ENCODE data around the gene HIVEP3. TPM values are rescaled to one million over a fixed set of nuclear protein-coding genes. Genes with fewer than 3 reads are reported as not detected.

Gene HIVEP3
- total RNA-seq, 1 experiment from 2014 or later = 1.4 TPM

DNA sequence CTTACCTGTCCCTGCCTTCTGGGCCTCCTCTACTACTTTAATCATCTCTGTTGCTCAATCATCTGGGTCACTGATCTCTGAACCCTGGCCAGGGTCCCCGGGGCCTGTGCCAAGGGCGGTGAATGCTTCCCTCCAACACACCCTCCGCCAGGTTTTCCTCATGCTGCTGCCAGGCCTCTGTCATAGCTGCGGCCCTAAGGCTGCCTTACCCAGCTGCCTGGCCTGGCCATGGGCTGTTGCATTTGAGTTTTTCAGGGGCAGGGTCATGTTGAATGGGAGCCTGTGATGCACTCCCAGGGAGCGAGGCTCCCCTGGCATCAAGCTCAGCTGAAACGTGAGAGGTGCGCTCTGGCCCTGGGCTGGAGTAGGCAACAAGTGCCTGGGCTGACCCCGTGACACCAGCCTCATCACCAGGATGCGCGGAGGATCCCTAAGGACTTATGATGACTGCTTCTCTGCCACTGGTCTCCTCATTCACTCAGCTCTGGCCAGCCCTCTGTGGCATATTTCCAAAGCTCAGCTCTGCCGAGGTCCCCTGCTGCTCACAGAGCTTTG lies 441.8 kb downstream of the HIVEP3 start:
- no peak for DNase-seq (ENCODE audit: low read depth)
- in situ Hi-C loops (cut with HindIII; ENCODE audit: low pct_unique_long_range_greater_than_20kb, low sequenced_read_pairs) = no loop called here

- DNase-seq (ENCODE audit: low read depth) = no peak
- in situ Hi-C loops (cut with HindIII; ENCODE audit: low pct_unique_long_range_greater_than_20kb, low sequenced_read_pairs) = no loop called here
Measured at GRCh38 chr1:41475859-41476567, 442.7 kb downstream of the HIVEP3 start.

- in situ Hi-C loops (cut with HindIII; ENCODE audit: low pct_unique_long_range_greater_than_20kb, low sequenced_read_pairs) = no loop called here
- DNase-seq (ENCODE audit: low read depth) = no peak
Measured at GRCh38 chr1:41475346-41475745, 443.4 kb downstream of the HIVEP3 start.

DNA sequence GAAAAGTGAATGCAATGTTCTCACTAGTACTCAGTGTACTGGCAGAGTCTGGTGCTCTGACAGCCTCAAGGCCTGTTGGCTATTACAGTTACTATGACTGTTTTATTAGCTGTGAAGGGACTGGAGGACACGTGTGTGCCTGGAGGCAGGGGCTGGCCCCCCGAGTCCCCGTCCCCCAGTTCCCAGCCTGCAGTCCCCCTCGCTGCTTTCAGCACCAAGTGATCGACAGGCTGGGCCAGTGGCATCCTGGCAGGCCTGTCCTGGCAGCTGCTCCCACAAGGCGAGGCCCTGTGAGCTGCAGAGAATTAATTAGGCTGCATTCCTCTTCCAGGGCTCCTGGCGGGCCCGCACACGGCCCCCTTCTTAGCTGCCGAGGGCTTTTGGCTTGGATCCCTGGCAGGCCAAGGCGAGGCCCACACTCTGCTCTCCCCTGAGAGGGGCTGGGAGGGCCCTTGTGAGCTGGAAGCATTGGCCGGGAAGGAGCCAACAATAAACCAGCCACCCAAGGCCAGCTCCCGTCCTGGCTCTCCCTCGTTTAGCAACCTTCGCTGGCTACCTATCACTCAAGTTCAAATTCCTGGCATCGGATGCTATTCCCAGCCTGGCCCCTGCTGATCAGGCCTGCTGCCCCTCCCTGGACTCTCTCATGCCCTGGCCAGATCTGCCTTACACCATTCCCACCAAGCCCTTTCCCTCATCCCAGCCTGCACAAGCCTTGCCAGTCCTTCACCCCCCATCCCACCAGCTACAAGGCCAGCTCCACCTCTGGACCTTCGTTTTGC lies 444.0 kb downstream of the HIVEP3 start:
- no peak for DNase-seq (ENCODE audit: low read depth)
- in situ Hi-C loops (cut with HindIII; ENCODE audit: low pct_unique_long_range_greater_than_20kb, low sequenced_read_pairs) = no loop called here

GRCh38 chr1:41473738-41474362 lies 444.9 kb downstream of the HIVEP3 start:
- no peak for DNase-seq (ENCODE audit: low read depth)
- in situ Hi-C loops (cut with HindIII; ENCODE audit: low pct_unique_long_range_greater_than_20kb, low sequenced_read_pairs) = no loop called here

- in situ Hi-C loops (cut with HindIII; ENCODE audit: low pct_unique_long_range_greater_than_20kb, low sequenced_read_pairs) = no loop called here
- no peak for DNase-seq (ENCODE audit: low read depth)
Measured at GRCh38 chr1:41471658-41472057, 447.1 kb downstream of the HIVEP3 start.

DNA sequence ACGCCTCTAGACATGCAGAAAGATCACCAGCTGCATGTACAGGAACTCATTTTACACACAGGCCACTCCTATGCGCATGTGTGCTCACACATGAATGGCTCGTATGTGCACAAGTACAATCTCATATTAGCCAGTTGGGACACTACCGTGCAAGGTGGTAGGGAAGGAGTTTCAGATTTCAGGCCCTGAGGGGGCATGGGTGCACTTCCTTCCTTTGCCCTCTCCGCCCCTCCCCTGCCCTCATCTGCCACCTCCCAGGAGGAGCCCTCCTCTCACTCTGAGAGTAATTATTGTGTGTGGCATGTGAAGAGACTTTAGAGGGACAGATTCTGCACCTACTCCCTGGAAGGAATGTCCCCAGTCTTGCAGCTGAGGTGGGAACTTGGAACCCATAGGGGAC lies 449.0 kb downstream of the HIVEP3 start:
- DNase-seq (ENCODE audit: low read depth) = no peak
- in situ Hi-C loops (cut with HindIII; ENCODE audit: low pct_unique_long_range_greater_than_20kb, low sequenced_read_pairs) = no loop called here

GRCh38 chr1:41468122-41468762 lies 450.5 kb downstream of the HIVEP3 start:
- no peak for DNase-seq (ENCODE audit: low read depth)
- in situ Hi-C loops (cut with HindIII; ENCODE audit: low pct_unique_long_range_greater_than_20kb, low sequenced_read_pairs) = no loop called here

DNA sequence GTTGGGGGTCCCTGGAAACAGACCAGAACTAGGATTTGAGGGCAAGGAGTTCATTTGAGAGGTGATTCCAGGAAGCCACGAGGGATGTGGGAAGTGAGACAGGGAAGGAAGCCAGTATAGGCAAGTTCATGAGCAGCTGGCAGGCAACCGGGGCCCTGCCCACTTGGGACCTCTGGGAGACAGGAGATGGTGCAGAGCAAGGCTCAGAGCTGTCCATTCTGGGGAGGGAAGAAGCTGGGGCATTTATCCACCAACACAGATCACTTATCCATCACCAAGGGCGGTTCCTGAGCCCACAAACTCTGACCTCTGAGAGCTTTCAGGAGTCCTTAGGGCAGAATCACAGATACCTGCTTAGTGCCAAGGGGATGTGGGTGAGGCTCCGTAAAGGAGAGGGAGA lies 451.0 kb downstream of the HIVEP3 start:
- in situ Hi-C loops (cut with HindIII; ENCODE audit: low pct_unique_long_range_greater_than_20kb, low sequenced_read_pairs) = no loop called here
- no peak for DNase-seq (ENCODE audit: low read depth)

- in situ Hi-C loops (cut with HindIII; ENCODE audit: low pct_unique_long_range_greater_than_20kb, low sequenced_read_pairs) = no loop called here
Measured at GRCh38 chr1:41466146-41466545, 452.6 kb downstream of the HIVEP3 start.

GRCh38 chr1:41465741-41466140 lies 453.0 kb downstream of the HIVEP3 start:
- in situ Hi-C loops (cut with HindIII; ENCODE audit: low pct_unique_long_range_greater_than_20kb, low sequenced_read_pairs) = no loop called here
- DNase-seq (ENCODE audit: low read depth) = no peak

More at GRCh38 chr1:41466146-41466545, 452.6 kb downstream of the HIVEP3 start:
- DNase-seq (ENCODE audit: low read depth) = no peak

DNA sequence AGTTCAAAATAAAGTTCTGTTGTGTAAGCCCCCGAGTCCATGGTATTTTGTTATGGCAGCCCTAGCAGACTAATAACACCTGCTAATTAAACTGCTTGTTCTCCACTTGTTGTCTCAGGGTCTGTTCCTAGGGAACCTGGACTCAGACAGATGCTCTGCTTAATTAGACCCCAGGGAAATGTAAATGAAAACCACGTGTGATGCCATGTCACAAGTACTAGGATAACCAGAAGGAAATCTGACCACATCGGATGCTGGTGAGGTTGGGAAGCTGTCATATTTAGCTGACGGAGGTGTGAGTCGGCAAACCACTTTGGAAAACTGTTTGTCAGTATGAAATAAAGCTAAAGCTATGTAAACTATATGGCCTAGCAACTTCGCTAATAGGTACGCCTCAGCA lies 453.8 kb downstream of the HIVEP3 start:
- no peak for DNase-seq (ENCODE audit: low read depth)
- in situ Hi-C loops (cut with HindIII; ENCODE audit: low pct_unique_long_range_greater_than_20kb, low sequenced_read_pairs) = no loop called here

DNA sequence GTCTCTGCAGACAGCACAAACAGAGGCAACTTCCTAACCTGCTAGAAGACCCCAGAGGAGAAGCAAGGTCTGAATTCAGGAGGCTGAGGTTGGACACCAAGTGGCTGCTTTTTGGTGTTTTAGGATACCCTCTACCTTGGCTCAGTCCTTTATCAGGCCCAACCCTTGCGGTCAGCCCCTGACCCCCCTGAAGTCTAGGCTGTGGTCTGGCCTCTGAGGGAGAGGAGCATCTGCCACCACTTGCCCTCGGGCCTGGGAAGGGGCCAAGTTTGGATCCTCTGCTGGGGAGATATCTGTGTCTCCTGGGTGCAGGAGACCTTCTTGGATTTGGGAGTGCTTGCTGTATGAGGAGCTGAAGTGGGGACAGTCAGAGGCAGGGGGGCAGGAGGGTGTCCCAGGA lies 455.2 kb downstream of the HIVEP3 start:
- in situ Hi-C loops (cut with HindIII; ENCODE audit: low pct_unique_long_range_greater_than_20kb, low sequenced_read_pairs) = no loop called here
- no peak for DNase-seq (ENCODE audit: low read depth)

DNA sequence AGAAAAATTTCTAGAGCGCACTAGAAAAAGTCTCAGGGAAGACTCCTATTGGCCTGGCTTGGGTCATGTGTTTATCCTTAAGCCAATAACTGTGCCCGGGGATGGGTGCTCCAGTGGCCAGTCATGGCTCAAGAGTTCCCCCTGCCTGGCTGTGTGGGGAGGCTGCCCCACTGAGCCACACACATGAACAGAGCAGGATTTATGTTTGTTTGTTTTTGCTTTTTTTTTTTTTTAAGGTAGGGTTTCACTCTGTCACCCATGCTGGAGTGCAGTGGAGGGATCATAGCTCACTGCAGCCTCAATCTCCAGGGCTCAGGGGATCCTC lies 456.1 kb downstream of the HIVEP3 start:
- in situ Hi-C loops (cut with HindIII; ENCODE audit: low pct_unique_long_range_greater_than_20kb, low sequenced_read_pairs) = no loop called here

GRCh38 chr1:41461790-41462679 lies 456.7 kb downstream of the HIVEP3 start:
- in situ Hi-C loops (cut with HindIII; ENCODE audit: low pct_unique_long_range_greater_than_20kb, low sequenced_read_pairs) = no loop called here
- DNase-seq (ENCODE audit: low read depth) = no peak

More for the DNA sequence above, 456.1 kb downstream of the HIVEP3 start:
- no peak for DNase-seq (ENCODE audit: low read depth)

- no peak for DNase-seq (ENCODE audit: low read depth)
- in situ Hi-C loops (cut with HindIII; ENCODE audit: low pct_unique_long_range_greater_than_20kb, low sequenced_read_pairs) = no loop called here
Measured at GRCh38 chr1:41456847-41457540, 461.7 kb downstream of the HIVEP3 start.
